IMR-90 (cell line): Measurements from ENCODE around the gene EGFL8. TPM values are rescaled to one million over a fixed set of nuclear protein-coding genes. Genes with fewer than 3 reads are reported as not detected.

ENCODE experiments used
- ATAC-seq: fragments of 200-7000 bp; cut with Tn5 transposase; 2 replicates; pipeline ENCODE4 v1.9.1; 2020; ENCODE audit warnings: low read depth, mild to moderate bottlenecking, moderate library complexity
- BruUV-seq: library from RNA; stranded (reverse); fragments of 400-500 nt; replicated peaks from 2 replicates; lab custom pipeline; 2021; lab: Mats Ljungman, UMichigan
- CTCF ChIA-PET: fragments of 300-600 bp; formaldehyde crosslinking; extraction: SDS; loops from one replicate; lab custom pipeline; 2021; ENCODE audit warnings: antibody characterized with exemption; lab: Yijun Ruan, JAX
- POLR2A ChIA-PET: fragments of 300-600 bp; sonication (Branson Sonifier 250); formaldehyde crosslinking; loops from one replicate; lab custom pipeline; 2022; ENCODE audit warnings: antibody characterized with exemption; ENCODE audit not compliant: unreplicated experiment; lab: Charles Lee
- DNase-seq: peaks from one replicate; pipeline ENCODE4 v3.0.0; 2013
- H2AFZ ChIP-seq: replicated peaks from 2 replicates; pipeline ENCODE3; 2013; ENCODE audit warnings: low read length, mild to moderate bottlenecking; ENCODE audit not compliant: poor library complexity
- H2AK5ac ChIP-seq: 2 replicates; pipeline ENCODE4 v1.6.1; 2013; ENCODE audit warnings: low read depth, low read length, inconsistent platforms
- H2AK9ac ChIP-seq: replicated peaks from 2 replicates; pipeline ENCODE3; 2013; ENCODE audit warnings: mild to moderate bottlenecking, low read depth, low read length, moderate library complexity; ENCODE audit not compliant: poor library complexity
- H2BK120ac ChIP-seq: 2 replicates; pipeline ENCODE4 v1.6.1; 2013; ENCODE audit warnings: low read depth, low read length, inconsistent platforms
- H2BK15ac ChIP-seq: 3 replicates; pipeline ENCODE4 v1.6.1; 2013; ENCODE audit warnings: low read depth, low read length, inconsistent platforms
- H2BK20ac ChIP-seq: 2 replicates; pipeline ENCODE4 v1.6.1; 2013; ENCODE audit warnings: low read depth, mild to moderate bottlenecking, inconsistent platforms, low read length, moderate library complexity
- H2BK5ac ChIP-seq: 2 replicates; pipeline ENCODE4 v1.6.1; 2013; ENCODE audit warnings: mild to moderate bottlenecking, low read depth, low read length, inconsistent platforms; ENCODE audit not compliant: poor library complexity, severe bottlenecking
- H3K14ac ChIP-seq: replicated peaks from 2 replicates; pipeline ENCODE4 v1.6.1; 2013; ENCODE audit warnings: low read depth, low read length, inconsistent platforms
- H3K18ac ChIP-seq: 2 replicates; pipeline ENCODE4 v1.6.1; 2013; ENCODE audit warnings: low read depth, low read length, control low read depth
- H3K23ac ChIP-seq: 2 replicates; pipeline ENCODE4 v1.6.1; 2013; ENCODE audit warnings: low read depth, low read length, inconsistent platforms
- H3K27ac ChIP-seq: 2 replicates; pipeline ENCODE4 v1.5.1; 2013; ENCODE audit warnings: mild to moderate bottlenecking, control low read depth, low read length; ENCODE audit not compliant: insufficient read depth
- H3K27me3 ChIP-seq: 2 replicates; pipeline ENCODE4 v1.6.1; 2013; ENCODE audit warnings: low read length; ENCODE audit not compliant: control insufficient read depth, insufficient read depth
- H3K36me3 ChIP-seq: 2 replicates; pipeline ENCODE4 v1.6.1; 2013; ENCODE audit warnings: low read length, mixed read lengths; ENCODE audit not compliant: control insufficient read depth, insufficient read depth
- H3K4ac ChIP-seq: 2 replicates; pipeline ENCODE4 v1.6.1; 2013; ENCODE audit warnings: low read depth, low read length, inconsistent platforms
- H3K4me1 ChIP-seq: 2 replicates; pipeline ENCODE4 v1.6.1; 2013; ENCODE audit warnings: low read length, mixed read lengths; ENCODE audit not compliant: control insufficient read depth, insufficient read depth
- H3K4me2 ChIP-seq: 2 replicates; pipeline ENCODE4 v1.6.1; 2013; ENCODE audit warnings: low read depth, mild to moderate bottlenecking, control low read depth, low read length, moderate library complexity
- H3K4me3 ChIP-seq: 2 replicates; pipeline ENCODE4 v1.5.1; 2013; ENCODE audit warnings: low read depth, mild to moderate bottlenecking, control low read depth, low read length, moderate library complexity; ENCODE audit not compliant: insufficient read depth
- H3K56ac ChIP-seq: 2 replicates; pipeline ENCODE4 v1.6.1; 2013; ENCODE audit warnings: low read length, inconsistent platforms; ENCODE audit not compliant: insufficient read depth; ENCODE audit errors: extremely low read depth
- H3K79me1 ChIP-seq, 2 experiments: 2 replicates each; pipeline ENCODE4 v1.6.1; 2013; ENCODE audit warnings: low read length in 2 of 2, inconsistent platforms in 1 of 2, low read depth in 1 of 2
- H3K9ac ChIP-seq: 2 replicates; pipeline ENCODE4 v1.6.1; 2013; ENCODE audit warnings: low read depth, low read length, control low read depth
- H3K9me1 ChIP-seq: 2 replicates; pipeline ENCODE4 v1.6.1; 2013; ENCODE audit warnings: low read length, inconsistent platforms; ENCODE audit not compliant: insufficient read depth
- H3K9me3 ChIP-seq: 2 replicates; pipeline ENCODE4 v1.6.1; 2013; ENCODE audit warnings: low read length; ENCODE audit not compliant: control insufficient read depth, insufficient read depth
- H4K20me1 ChIP-seq: 2 replicates; pipeline ENCODE4 v1.6.1; 2013; ENCODE audit warnings: low read length, inconsistent platforms; ENCODE audit not compliant: insufficient read depth
- H4K5ac ChIP-seq: 2 replicates; pipeline ENCODE4 v1.6.1; 2013; ENCODE audit warnings: mild to moderate bottlenecking, low read depth, low read length, control low read depth
- H4K8ac ChIP-seq, 2 experiments: 2 replicates each; pipeline ENCODE4 v1.6.1; 2013; ENCODE audit warnings: low read depth in 2 of 2, low read length in 2 of 2, control low read depth in 1 of 2, inconsistent platforms in 1 of 2
- H4K91ac ChIP-seq: 2 replicates; pipeline ENCODE4 v1.6.1; 2013; ENCODE audit warnings: low read depth, low read length, inconsistent platforms; ENCODE audit not compliant: insufficient read depth
- BHLHE40 ChIP-seq: fragments of 150-350 bp; IDR thresholded peaks from 2 replicates; pipeline ENCODE4 v1.6.1; 2016; ENCODE audit warnings: mild to moderate bottlenecking, low read depth, low read length
- CEBPB ChIP-seq: IDR thresholded peaks from 2 replicates; pipeline ENCODE4 v1.6.1; 2012; ENCODE audit warnings: low read depth, low read length, improper control_type of control experiment
- CHD1 ChIP-seq: IDR thresholded peaks from 2 replicates; pipeline ENCODE4 v1.6.1; 2012; ENCODE audit warnings: low read depth, low read length, improper control_type of control experiment
- MAFK ChIP-seq: IDR thresholded peaks from 2 replicates; pipeline ENCODE4 v1.6.1; 2012; ENCODE audit warnings: low read depth, low read length, improper control_type of control experiment
- MAZ ChIP-seq: IDR thresholded peaks from 2 replicates; pipeline ENCODE4 v1.6.1; 2012; ENCODE audit warnings: low read depth, mild to moderate bottlenecking, low read length, improper control_type of control experiment, moderate library complexity, borderline replicate concordance
- MXI1 ChIP-seq: IDR thresholded peaks from 2 replicates; pipeline ENCODE4 v1.6.1; 2012; ENCODE audit warnings: low read depth, mild to moderate bottlenecking, low read length, moderate library complexity, borderline replicate concordance
- NFE2L2 ChIP-seq: fragments of 150-350 bp; IDR thresholded peaks from 2 replicates; pipeline ENCODE4 v1.6.1; 2016; ENCODE audit warnings: low read depth, mild to moderate bottlenecking, low read length
- POLR2A ChIP-seq: IDR thresholded peaks from 2 replicates; pipeline ENCODE4 v1.6.1; 2012; ENCODE audit warnings: mild to moderate bottlenecking, low read depth, low read length
- RAD21 ChIP-seq: IDR thresholded peaks from 2 replicates; pipeline ENCODE4 v1.6.1; 2012; ENCODE audit warnings: low read length, improper control_type of control experiment
- RFX5 ChIP-seq: IDR thresholded peaks from 2 replicates; pipeline ENCODE4 v1.8.0; 2012; ENCODE audit warnings: low read depth, mild to moderate bottlenecking, low read length, moderate library complexity
- SMC3 ChIP-seq: fragments of 150-350 bp; IDR thresholded peaks from 2 replicates; pipeline ENCODE4 v1.6.1; 2016; ENCODE audit warnings: low read depth, mild to moderate bottlenecking, antibody characterized with exemption, low read length, moderate library complexity
- WGBS, 2 experiments: methylation state at CpG; one replicate each; pipeline versions ENCODE4 v1.1.5 to v1.1.7; 2013; ENCODE audit warnings: missing lambda C conversion rate in 2 of 2; ENCODE audit not compliant: insufficient read length in 1 of 2; ENCODE audit errors: extremely low coverage in 2 of 2; 5-methylcytosine and 5-hydroxymethylcytosine counted together
- dilution Hi-C: fragments of 300-500 bp; cut with HindIII; formaldehyde crosslinking; loops from one replicate; pipeline ENCODE4 v1.14.3; 2018; ENCODE audit warnings: low sequenced_read_pairs; ENCODE audit not compliant: unreplicated experiment
- in situ Hi-C: fragments of 300-500 bp; cut with MboI; formaldehyde crosslinking; loops from 3 replicates; pipeline ENCODE4 v1.14.3; 2019; ENCODE audit warnings: low sequenced_read_pairs, inconsistent platforms, mixed read lengths
- intact Hi-C: fragments of 100-400 bp; cut with micrococcal nuclease; formaldehyde crosslinking; loops from 2 replicates; pipeline ENCODE4 v1.10.0; 2022
- polyA plus RNA-seq, 3 experiments: library from polyadenylated mRNA; depleted of rRNA; stranded (reverse); fragments of >200 nt; gene quantifications; 2 replicates each; pipeline ENCODE4 v1.2.3, GENCODE V29; 2012; ENCODE audit warnings: low replicate concordance in 1 of 3
- total RNA-seq: library from RNA; depleted of rRNA; stranded (reverse); fragments of >200 nt; gene quantifications from 2 replicates; pipeline ENCODE4 v1.2.3, GENCODE V29; 2012
- TF ChIP-seq, protein P1 (sequence below): conservative IDR thresholded peaks from 2 replicates; pipeline ENCODE4 v1.5.1; 2012; ENCODE audit warnings: mild to moderate bottlenecking, low read depth, low read length, improper control_type of control experiment
- TF ChIP-seq, protein P2 (sequence below): fragments of 150-350 bp; IDR thresholded peaks from 2 replicates; pipeline ENCODE4 v1.6.1; 2016; ENCODE audit warnings: low read depth, mild to moderate bottlenecking, low read length, moderate library complexity, borderline replicate concordance

EGFL8 gene
- total and polyA plus RNA-seq, 2 of the 4 experiments (the other 2 are of a cell fraction): 0.18 to 4.7 TPM

DNA sequence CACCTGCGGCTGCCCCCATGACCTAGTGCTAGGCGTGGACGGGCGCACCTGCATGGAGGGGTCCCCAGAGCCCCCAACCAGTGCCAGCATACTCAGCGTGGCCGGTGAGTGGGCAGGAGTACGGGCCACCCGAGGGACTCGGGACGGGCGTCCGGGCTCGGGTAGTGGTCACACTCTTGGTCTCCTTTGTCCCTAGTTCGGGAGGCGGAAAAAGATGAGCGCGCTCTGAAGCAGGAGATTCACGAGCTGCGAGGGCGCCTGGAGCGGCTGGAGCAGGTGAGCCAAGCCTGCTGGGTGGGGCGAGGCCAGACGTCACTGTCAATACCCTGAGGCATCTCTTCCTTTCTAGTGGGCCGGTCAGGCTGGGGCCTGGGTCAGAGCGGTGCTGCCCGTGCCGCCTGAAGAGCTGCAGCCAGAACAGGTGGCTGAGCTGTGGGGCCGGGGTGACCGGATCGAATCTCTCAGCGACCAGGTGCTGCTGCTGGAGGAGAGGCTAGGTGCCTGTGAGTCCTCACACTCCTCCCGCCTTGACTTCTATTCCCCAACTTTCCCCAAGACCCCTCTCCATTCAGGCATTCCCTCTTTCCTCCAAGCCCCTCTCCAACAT is 2.9 kb downstream of the EGFL8 start:
- intact Hi-C loops: no loop called here
- Histone ChIP-seq H3K36me3 (peaks cover 60% of the 10 kb centered on the region), H3K4me3 (no peak overlapping the region), H3K9me3 (no peaks in the 10 kb centered on the region), H3K4ac (no peak overlapping the region), H2AK5ac (no peak overlapping the region), H2BK20ac (no peak overlapping the region), H4K5ac (no peak overlapping the region), H3K27ac (no peak overlapping the region), H3K56ac (no peak overlapping the region), H4K91ac (no peak overlapping the region), H2BK5ac (no peak overlapping the region), H4K8ac (no peak overlapping the region), H3K9me1 (peaks cover 9% of the 10 kb centered on the region), H3K9ac (no peak overlapping the region), H3K18ac (no peak overlapping the region), H2AK9ac (no peak overlapping the region), H3K23ac (no peak overlapping the region), H3K27me3 (no peaks in the 10 kb centered on the region), H3K4me1 (peaks cover 3% of the 10 kb centered on the region; the same call in 1 of the 2 replicates), H2AFZ (no peak overlapping the region), H3K4me2 (no peak overlapping the region), H3K14ac (no peak overlapping the region), H2BK15ac (no peak overlapping the region), H2BK120ac (no peak overlapping the region), H3K79me1 (peaks cover 0 to 21% of the 10 kb centered on the region in 2 experiments; a peak in 2 of 4 replicates), H4K20me1 (no peaks in the 10 kb centered on the region)
- 85% methylated on average over 17 of the region's 32 CpGs; no CpG with 5 or more reads in 1 of the 2 experiments for WGBS, 2 experiments
- ChIA-PET CTCF (no interaction called here), POLR2A (interaction anchor here (1.0 kb wide), 1 partner anchor 10 kb away, joined by 3 read pairs; no protein-coding TSS in a partner anchor)
- in situ Hi-C loops: no loop called here
- no peak for DNase-seq
- no peak for ATAC-seq
- dilution Hi-C loops: no loop called here
- no peak for TF ChIP-seq RFX5
- no peak for TF ChIP-seq SMC3
- TF ChIP-seq, protein P1, sequence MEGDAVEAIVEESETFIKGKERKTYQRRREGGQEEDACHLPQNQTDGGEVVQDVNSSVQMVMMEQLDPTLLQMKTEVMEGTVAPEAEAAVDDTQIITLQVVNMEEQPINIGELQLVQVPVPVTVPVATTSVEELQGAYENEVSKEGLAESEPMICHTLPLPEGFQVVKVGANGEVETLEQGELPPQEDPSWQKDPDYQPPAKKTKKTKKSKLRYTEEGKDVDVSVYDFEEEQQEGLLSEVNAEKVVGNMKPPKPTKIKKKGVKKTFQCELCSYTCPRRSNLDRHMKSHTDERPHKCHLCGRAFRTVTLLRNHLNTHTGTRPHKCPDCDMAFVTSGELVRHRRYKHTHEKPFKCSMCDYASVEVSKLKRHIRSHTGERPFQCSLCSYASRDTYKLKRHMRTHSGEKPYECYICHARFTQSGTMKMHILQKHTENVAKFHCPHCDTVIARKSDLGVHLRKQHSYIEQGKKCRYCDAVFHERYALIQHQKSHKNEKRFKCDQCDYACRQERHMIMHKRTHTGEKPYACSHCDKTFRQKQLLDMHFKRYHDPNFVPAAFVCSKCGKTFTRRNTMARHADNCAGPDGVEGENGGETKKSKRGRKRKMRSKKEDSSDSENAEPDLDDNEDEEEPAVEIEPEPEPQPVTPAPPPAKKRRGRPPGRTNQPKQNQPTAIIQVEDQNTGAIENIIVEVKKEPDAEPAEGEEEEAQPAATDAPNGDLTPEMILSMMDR: no peak
- no peak for TF ChIP-seq RAD21
- TF ChIP-seq BHLHE40: no peak
- TF ChIP-seq MAZ: no peak
- TF ChIP-seq, protein P2, sequence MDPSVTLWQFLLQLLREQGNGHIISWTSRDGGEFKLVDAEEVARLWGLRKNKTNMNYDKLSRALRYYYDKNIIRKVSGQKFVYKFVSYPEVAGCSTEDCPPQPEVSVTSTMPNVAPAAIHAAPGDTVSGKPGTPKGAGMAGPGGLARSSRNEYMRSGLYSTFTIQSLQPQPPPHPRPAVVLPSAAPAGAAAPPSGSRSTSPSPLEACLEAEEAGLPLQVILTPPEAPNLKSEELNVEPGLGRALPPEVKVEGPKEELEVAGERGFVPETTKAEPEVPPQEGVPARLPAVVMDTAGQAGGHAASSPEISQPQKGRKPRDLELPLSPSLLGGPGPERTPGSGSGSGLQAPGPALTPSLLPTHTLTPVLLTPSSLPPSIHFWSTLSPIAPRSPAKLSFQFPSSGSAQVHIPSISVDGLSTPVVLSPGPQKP: no peak
- TF ChIP-seq CEBPB: no peak
- no peak for TF ChIP-seq NFE2L2
- no peak for TF ChIP-seq CHD1
- no peak for TF ChIP-seq POLR2A
- no peak for TF ChIP-seq MAFK
- no peak for TF ChIP-seq MXI1
- no TSS peak for BruUV-seq
